GM10248 (cell line): ENCODE data around the gene KCTD7.

Experiments used
- CTCF ChIA-PET: fragments of 300-600 bp; sonication (Branson Sonifier 250); formaldehyde crosslinking; extraction: SDS; loops from one replicate; lab custom pipeline; 2021; ENCODE audit warnings: antibody characterized with exemption; lab: Yijun Ruan, JAX
- POLR2A ChIA-PET: fragments of 350-650 bp; sonication (Branson Sonifier 250); formaldehyde crosslinking; extraction: SDS; loops from one replicate; lab custom pipeline; 2020; ENCODE audit warnings: antibody characterized with exemption; lab: Yijun Ruan, JAX
- DNase-seq: peaks from one replicate; pipeline ENCODE4 v3.0.0; 2012; ENCODE audit errors: extremely low spot score
- TF ChIP-seq, protein P1 (sequence below): IDR thresholded peaks from 2 replicates; pipeline ENCODE4 v1.5.1; 2012; ENCODE audit warnings: mild to moderate bottlenecking, low read depth; ENCODE audit errors: extremely low read depth, missing control alignments, control extremely low read depth

The KCTD7 gene

DNA sequence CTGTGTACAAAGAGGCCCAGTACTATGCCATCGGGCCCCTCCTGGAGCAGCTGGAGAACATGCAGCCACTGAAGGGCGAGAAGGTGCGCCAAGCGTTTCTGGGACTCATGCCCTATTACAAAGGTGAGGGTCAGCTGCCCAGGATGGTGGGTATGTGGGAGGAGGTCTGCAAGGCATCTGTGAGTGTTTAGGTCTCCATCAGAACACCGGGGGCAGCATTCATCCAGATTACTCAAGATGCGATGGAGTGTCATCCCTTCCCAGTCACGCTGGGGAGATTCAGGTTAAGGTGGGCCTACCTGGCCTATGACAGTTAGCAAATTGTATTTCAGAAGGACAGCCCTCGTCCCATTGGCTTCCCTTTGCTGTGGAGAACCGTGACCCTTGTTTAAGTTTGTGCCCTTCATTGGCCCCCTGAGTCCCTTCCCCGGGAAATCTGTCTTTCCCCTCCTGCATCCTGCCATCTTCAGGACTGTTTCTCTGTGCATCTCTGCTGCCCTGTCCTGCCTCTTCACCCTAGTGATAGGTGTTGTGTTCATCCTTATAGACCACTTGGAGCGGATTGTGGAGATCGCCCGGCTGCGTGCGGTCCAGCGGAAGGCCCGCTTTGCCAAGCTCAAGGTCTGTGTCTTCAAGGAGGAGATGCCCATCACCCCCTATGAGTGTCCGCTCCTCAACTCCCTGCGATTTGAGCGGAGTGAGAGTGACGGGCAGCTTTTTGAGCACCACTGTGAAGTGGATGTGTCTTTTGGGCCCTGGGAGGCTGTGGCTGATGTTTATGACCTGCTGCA is 9.8 kb downstream of the KCTD7 start:
- TF ChIP-seq, protein P1, sequence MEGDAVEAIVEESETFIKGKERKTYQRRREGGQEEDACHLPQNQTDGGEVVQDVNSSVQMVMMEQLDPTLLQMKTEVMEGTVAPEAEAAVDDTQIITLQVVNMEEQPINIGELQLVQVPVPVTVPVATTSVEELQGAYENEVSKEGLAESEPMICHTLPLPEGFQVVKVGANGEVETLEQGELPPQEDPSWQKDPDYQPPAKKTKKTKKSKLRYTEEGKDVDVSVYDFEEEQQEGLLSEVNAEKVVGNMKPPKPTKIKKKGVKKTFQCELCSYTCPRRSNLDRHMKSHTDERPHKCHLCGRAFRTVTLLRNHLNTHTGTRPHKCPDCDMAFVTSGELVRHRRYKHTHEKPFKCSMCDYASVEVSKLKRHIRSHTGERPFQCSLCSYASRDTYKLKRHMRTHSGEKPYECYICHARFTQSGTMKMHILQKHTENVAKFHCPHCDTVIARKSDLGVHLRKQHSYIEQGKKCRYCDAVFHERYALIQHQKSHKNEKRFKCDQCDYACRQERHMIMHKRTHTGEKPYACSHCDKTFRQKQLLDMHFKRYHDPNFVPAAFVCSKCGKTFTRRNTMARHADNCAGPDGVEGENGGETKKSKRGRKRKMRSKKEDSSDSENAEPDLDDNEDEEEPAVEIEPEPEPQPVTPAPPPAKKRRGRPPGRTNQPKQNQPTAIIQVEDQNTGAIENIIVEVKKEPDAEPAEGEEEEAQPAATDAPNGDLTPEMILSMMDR = no peak
- DNase-seq = no peak
- ChIA-PET POLR2A (no interaction called here), CTCF (interaction anchor here (1.1 to 1.5 kb wide), 2 partner anchors 15 to 38 kb away, joined by 3 read pairs; no protein-coding TSS in a partner anchor)

DNA sequence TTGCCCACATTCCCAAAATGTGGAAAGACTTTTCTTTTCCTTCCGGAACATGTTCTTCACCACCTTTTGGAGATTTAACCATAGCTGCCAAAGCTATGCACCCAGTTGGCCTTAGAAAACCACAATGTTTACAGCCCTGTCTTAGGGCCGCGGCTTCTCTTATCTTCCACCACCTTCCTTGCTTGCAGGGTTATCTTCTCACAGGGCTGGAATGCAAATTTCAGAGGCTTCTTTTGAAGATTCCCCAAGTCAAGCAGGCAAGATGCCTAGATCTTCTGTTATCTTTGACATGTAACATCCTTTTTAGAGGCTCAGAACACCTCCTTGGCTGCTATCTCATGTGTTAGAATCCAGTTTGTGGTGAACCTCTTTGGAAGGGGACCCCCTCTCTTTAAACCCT is 11.1 kb downstream of the KCTD7 start:
- POLR2A ChIA-PET = no interaction called here
- DNase-seq = no peak
- TF ChIP-seq, protein P1 = no peak
- CTCF ChIA-PET = interaction anchor here (1.5 kb wide), 1 partner anchor 36 kb away, joined by 3 read pairs; no protein-coding TSS in a partner anchor

DNA sequence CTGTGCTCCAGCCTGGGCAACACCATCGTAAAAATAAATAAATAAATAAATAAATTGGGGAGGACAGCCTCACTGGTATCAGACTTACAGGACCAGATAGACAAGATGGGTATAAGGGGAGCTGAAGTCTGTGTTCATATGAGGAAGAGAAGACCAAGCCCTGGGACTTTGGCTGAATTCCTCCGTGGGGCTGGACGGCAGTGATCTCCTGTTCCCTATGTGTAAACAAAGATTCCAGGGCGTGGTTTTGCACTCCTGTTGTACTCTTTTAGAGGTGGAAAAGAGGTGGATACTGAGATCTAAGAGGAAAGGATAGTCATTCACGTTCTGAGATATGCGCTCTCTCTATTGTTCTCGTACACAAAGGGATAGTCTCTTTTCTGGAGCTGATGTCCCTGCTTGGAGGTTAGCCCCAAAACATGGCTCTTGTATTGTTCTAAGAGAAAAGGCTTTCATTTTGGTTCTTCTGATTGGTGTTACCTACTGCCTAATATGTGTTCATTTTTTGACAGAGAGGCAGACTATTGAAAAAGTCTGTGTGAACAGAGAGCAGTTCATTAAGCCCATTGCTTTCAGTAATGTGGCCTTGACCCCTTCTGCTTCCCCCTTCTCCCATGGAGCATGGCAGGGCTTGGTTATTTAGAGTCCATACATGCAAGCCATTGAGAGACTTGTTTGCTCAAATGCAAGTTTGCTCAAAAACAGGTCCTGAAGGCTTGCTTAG is 12.3 kb downstream of the KCTD7 start:
- DNase-seq = no peak
- ChIA-PET CTCF (interaction anchor here (0.6 to 2.1 kb wide), 2 partner anchors 9 to 14 kb away, joined by 3 to 5 read pairs; no protein-coding TSS in a partner anchor), POLR2A (interaction anchor here (1.8 kb wide), 1 partner anchor 13 kb away, joined by 6 read pairs; no protein-coding TSS in a partner anchor)
- TF ChIP-seq, protein P1 = no peak

DNA sequence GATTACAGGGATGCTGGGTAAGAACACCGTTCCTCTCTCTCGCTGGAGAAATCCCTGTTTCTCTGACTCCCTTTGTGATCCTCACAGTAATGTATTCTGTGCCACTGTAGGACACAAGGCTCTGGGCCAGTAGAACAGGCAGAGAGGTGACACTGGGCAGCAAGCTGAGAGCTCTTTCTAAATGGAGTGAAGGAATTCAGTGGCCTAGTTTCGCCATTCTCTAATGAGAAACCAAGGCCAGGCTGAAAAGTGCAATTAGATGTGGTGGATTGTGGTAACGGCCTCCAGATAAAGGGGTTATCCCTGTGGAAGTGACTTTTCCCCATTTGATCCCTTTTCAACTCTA is 12.8 kb downstream of the KCTD7 start:
- ChIA-PET CTCF (interaction anchor here (0.6 to 2.1 kb wide), 2 partner anchors 9 to 13 kb away, joined by 3 to 5 read pairs; no protein-coding TSS in a partner anchor), POLR2A (interaction anchor here (1.5 to 1.8 kb wide), 2 partner anchors 13 kb away, joined by 6 to 8 read pairs; partner anchors contain the start of gene KCTD7)
- DNase-seq = no peak
- TF ChIP-seq, protein P1 = no peak

DNA sequence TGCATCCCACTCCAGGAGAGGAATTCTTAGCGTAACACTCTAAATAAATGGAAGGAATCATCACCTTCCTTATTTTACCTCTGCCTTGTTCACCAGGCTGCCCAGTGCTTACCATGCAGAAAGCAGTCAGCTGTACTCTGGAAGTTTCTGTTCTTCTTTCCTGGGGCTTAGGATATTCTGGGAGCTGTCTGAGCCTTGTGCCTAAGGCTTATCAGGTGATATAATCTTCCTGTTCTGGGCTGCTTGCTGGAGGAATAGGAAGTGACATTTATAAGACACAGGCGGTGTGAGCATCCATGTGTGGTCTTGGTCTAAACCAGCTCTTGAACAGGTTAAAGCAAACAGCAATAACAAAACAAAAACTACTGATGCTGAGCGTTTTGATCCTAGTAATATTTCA is 13.5 kb downstream of the KCTD7 start:
- DNase-seq = no peak
- TF ChIP-seq, protein P1 = no peak
- ChIA-PET POLR2A (interaction anchor here (1.5 to 1.8 kb wide), 2 partner anchors 12 to 14 kb away, joined by 6 to 8 read pairs; partner anchors contain the start of gene KCTD7), CTCF (interaction anchor here (2.1 kb wide), 1 partner anchor 10 kb away, joined by 5 read pairs; no protein-coding TSS in a partner anchor)

DNA sequence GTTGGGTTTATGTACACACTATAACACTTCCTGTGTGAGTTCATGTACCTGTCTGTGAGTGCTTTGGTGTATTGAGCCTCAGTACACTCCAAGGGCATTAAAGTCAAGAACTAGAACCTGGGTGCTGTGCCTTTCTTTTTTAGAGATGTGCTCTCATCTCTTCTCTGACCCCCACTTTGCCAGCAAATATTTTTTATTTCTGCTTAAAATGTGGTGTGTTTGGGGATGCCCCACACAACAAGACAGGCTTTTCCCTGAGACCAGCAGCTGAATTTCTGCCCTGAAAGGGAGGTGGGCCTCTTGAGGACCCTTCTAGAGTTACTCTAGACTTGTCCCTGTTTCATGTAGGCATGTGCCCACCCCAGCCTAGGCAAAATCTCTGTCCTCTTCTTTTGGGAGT is 14.3 kb downstream of the KCTD7 start:
- TF ChIP-seq, protein P1 = no peak
- POLR2A ChIA-PET = interaction anchor here (1.5 to 1.8 kb wide), 2 partner anchors 11 to 15 kb away, joined by 6 to 8 read pairs; partner anchors contain the start of gene KCTD7
- CTCF ChIA-PET = interaction anchor here (1.4 to 3.4 kb wide), 2 partner anchors 10 to 612 kb away, joined by 3 to 20 read pairs; no protein-coding TSS in a partner anchor
- DNase-seq = no peak
